Ovary (tissue), 3 donors: Measurements from ENCODE around the gene PTGS1.

ENCODE experiments used
- EP300 ChIP-seq: sonication (generic); formaldehyde crosslinking; IDR thresholded peaks from one replicate; pipeline ENCODE4 v1.6.1; 2017; ENCODE audit warnings: antibody characterized with exemption
- POLR2A ChIP-seq: fragments of 450-650 bp; IDR thresholded peaks from one replicate; pipeline ENCODE4 v1.6.1; 2017; ENCODE audit warnings: antibody characterized with exemption, mild to moderate bottlenecking, moderate library complexity
- TF ChIP-seq, protein P1 (sequence below), 3 donors: fragments of 450-650 bp in 2 of 3; fragments of 200-600 bp in 1 of 3; IDR thresholded peaks; one replicate each; pipeline versions ENCODE4 v1.5.1 to v1.8.0; 2016 to 2022; ENCODE audit warnings: antibody characterized with exemption in 3 of 3, mild to moderate bottlenecking in 1 of 3
- donor health status: DM: no; HTN: no; CAD: no.

DNA sequence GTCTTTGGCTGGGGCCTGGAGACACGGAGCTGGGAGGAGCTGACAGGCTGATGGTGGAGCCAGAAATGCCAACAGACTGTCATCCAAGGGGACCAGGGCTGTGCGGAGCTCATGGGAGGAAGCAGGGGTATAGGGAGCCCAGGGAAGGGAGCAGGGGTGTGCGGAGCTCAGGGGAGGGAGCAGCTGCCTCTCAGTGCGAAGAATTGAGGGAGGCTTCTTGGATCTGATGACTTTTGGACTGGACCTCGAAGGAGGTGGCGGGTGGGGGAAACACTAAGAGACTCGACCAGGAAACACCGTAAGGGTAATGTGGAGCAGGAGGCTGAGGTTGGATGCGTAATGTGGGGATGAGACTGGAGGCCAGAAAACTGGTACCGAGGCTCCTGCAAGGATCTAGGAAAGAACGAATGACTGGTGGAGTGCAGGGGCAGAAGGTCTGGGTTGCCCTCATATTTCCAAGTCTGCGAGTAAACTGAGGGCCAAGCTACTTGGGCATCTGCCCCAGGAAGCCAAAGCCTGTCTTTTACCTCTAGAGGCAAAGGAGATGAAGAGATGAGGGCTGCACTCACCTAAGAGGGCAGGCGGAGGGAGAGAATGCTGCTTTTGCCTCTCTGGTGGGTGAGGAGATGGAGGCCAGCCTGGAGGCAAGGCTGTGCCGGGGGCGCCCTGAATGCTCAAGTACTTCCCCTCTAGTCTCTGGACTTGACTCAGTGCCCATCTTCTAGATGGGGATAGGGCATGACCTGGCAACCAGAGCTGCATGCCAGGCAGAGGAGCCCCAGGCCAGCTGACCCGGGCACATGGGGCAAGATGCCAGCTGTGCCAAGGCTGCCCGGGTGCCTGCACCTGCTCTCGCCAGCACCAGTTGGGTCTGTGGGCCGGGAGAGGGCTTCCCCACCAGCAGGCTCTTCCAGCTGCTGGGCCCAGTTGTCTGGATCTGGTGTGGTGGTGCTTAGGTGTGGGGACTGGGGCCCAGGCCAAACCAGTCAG lies 2.3 kb downstream of the PTGS1 start:
- TF ChIP-seq, protein P1, sequence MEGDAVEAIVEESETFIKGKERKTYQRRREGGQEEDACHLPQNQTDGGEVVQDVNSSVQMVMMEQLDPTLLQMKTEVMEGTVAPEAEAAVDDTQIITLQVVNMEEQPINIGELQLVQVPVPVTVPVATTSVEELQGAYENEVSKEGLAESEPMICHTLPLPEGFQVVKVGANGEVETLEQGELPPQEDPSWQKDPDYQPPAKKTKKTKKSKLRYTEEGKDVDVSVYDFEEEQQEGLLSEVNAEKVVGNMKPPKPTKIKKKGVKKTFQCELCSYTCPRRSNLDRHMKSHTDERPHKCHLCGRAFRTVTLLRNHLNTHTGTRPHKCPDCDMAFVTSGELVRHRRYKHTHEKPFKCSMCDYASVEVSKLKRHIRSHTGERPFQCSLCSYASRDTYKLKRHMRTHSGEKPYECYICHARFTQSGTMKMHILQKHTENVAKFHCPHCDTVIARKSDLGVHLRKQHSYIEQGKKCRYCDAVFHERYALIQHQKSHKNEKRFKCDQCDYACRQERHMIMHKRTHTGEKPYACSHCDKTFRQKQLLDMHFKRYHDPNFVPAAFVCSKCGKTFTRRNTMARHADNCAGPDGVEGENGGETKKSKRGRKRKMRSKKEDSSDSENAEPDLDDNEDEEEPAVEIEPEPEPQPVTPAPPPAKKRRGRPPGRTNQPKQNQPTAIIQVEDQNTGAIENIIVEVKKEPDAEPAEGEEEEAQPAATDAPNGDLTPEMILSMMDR (IDR thresholded peaks at IDR 0.05): no peak
- TF ChIP-seq POLR2A: no peak
- no peak for TF ChIP-seq EP300
